ENCODE results near the gene ROBO3. TPM values are rescaled to one million over a fixed set of nuclear protein-coding genes. Genes with fewer than 3 reads are reported as not detected.

ROBO3 gene
- total RNA-seq, 2 experiments from 2014 or later: 7.9 to 8.5 TPM

GRCh38 chr11:124872280-124872679 is 7.0 kb downstream of the ROBO3 start:
- CTCF ChIA-PET: interaction anchor here (1.8 kb wide), 1 partner anchor 9 kb away, joined by 4 read pairs; no protein-coding TSS in a partner anchor
- H3K36me3 Mint-ChIP-seq (ENCODE audit: low read depth): no peaks in the 10 kb centered on the region
- no peaks in the 10 kb centered on the region for H3K9me3 Mint-ChIP-seq
- H3K4me1 Mint-ChIP-seq: peaks cover 22% of the 10 kb centered on the region
- peaks cover 83% of the 10 kb centered on the region for H3K27me3 Mint-ChIP-seq
- POLR2A ChIA-PET: no interaction called here
- no peak overlapping the region for H3K4me3 Mint-ChIP-seq
- DNase-seq: no peak
- H3K27ac Mint-ChIP-seq: no peak overlapping the region

- Mint-ChIP-seq H3K4me3 (no peak overlapping the region), H3K4me1 (peaks cover 26% of the 10 kb centered on the region), H3K27ac (no peak overlapping the region), H3K9me3 (no peaks in the 10 kb centered on the region), H3K36me3 (ENCODE audit: low read depth) (no peaks in the 10 kb centered on the region), H3K27me3 (peaks cover 78% of the 10 kb centered on the region)
- POLR2A ChIA-PET: no interaction called here
- CTCF ChIA-PET: no interaction called here
- DNase-seq: no peak
Measured at GRCh38 chr11:124872741-124873140, 7.5 kb downstream of the ROBO3 start.

- no peak overlapping the region for H3K4me3 Mint-ChIP-seq
- ChIA-PET CTCF (no interaction called here), POLR2A (no interaction called here)
- no peaks in the 10 kb centered on the region for H3K9me3 Mint-ChIP-seq
- no peak overlapping the region for H3K27ac Mint-ChIP-seq
- peaks cover 66% of the 10 kb centered on the region for H3K27me3 Mint-ChIP-seq
- H3K4me1 Mint-ChIP-seq: peaks cover 23% of the 10 kb centered on the region
- DNase-seq: no peak
- no peaks in the 10 kb centered on the region for H3K36me3 Mint-ChIP-seq (ENCODE audit: low read depth)
Measured at GRCh38 chr11:124873951-124874350, 8.7 kb downstream of the ROBO3 start.

- POLR2A ChIA-PET: no interaction called here
- peaks cover 58% of the 10 kb centered on the region for H3K27me3 Mint-ChIP-seq
- no peaks in the 10 kb centered on the region for H3K9me3 Mint-ChIP-seq
- CTCF ChIA-PET: no interaction called here
- DNase-seq: no peak
- no peak overlapping the region for H3K4me3 Mint-ChIP-seq
- no peak overlapping the region for H3K27ac Mint-ChIP-seq
- no peaks in the 10 kb centered on the region for H3K36me3 Mint-ChIP-seq (ENCODE audit: low read depth)
- H3K4me1 Mint-ChIP-seq: peaks cover 20% of the 10 kb centered on the region
Measured at GRCh38 chr11:124874571-124875255, 9.5 kb downstream of the ROBO3 start.

- Mint-ChIP-seq H3K4me3 (peak overlapping the region; percentile 25), H3K27me3 (peaks cover 51% of the 10 kb centered on the region), H3K27ac (no peak overlapping the region), H3K36me3 (ENCODE audit: low read depth) (no peaks in the 10 kb centered on the region), H3K4me1 (peaks cover 20% of the 10 kb centered on the region), H3K9me3 (no peaks in the 10 kb centered on the region)
- ChIA-PET POLR2A (interaction anchor here (1.7 kb wide), 1 partner anchor 9 kb away, joined by 7 read pairs; no protein-coding TSS in a partner anchor), CTCF (interaction anchor here (1.3 to 2.0 kb wide), 13 partner anchors 9 to 267 kb away, joined by 3 to 22 read pairs (median 6); partner anchors contain the start of genes CCDC15, ROBO3, SIAE and SPA17)
- no peak for DNase-seq
Measured at GRCh38 chr11:124875401-124875800, 10.2 kb downstream of the ROBO3 start.

- peak overlapping the region; percentile 59 for H3K27ac Mint-ChIP-seq
- POLR2A ChIA-PET: interaction anchor here (1.2 to 1.7 kb wide), 4 partner anchors 10 to 79 kb away, joined by 5 to 10 read pairs (median 7); partner anchors contain the start of gene CCDC15
- H3K4me3 Mint-ChIP-seq: peak overlapping the region; percentile 79
- DNase-seq: peak; percentile 84
- no peaks in the 10 kb centered on the region for H3K36me3 Mint-ChIP-seq (ENCODE audit: low read depth)
- H3K27me3 Mint-ChIP-seq: peaks cover 44% of the 10 kb centered on the region
- H3K9me3 Mint-ChIP-seq: no peaks in the 10 kb centered on the region
- CTCF ChIA-PET: interaction anchor here (0.6 to 2.0 kb wide), 48 partner anchors 9 to 268 kb away, joined by 3 to 22 read pairs (median 5); partner anchors contain the start of genes CCDC15, HEPN1, ROBO3 and ROBO4
- H3K4me1 Mint-ChIP-seq: peaks cover 20% of the 10 kb centered on the region
Measured at GRCh38 chr11:124875943-124876817, 10.9 kb downstream of the ROBO3 start.

GRCh38 chr11:124876818-124877630 is 11.8 kb downstream of the ROBO3 start:
- Mint-ChIP-seq H3K27ac (peak overlapping the region; percentile 59), H3K27me3 (peaks cover 36% of the 10 kb centered on the region), H3K9me3 (no peaks in the 10 kb centered on the region), H3K4me3 (peak overlapping the region; percentile 79), H3K36me3 (ENCODE audit: low read depth) (no peaks in the 10 kb centered on the region), H3K4me1 (peaks cover 20% of the 10 kb centered on the region)
- DNase-seq: no peak
- CTCF ChIA-PET: interaction anchor here (0.6 to 2.0 kb wide), 48 partner anchors 8 to 267 kb away, joined by 3 to 22 read pairs (median 5); partner anchors contain the start of genes CCDC15, HEPN1, ROBO3 and ROBO4
- POLR2A ChIA-PET: interaction anchor here (1.2 to 1.7 kb wide), 4 partner anchors 11 to 78 kb away, joined by 5 to 10 read pairs (median 7); partner anchors contain the start of gene CCDC15

- Mint-ChIP-seq H3K27ac (no peak overlapping the region), H3K4me3 (peak overlapping the region; percentile 79), H3K27me3 (peaks cover 30% of the 10 kb centered on the region), H3K4me1 (peaks cover 20% of the 10 kb centered on the region), H3K9me3 (no peaks in the 10 kb centered on the region), H3K36me3 (ENCODE audit: low read depth) (no peaks in the 10 kb centered on the region)
- POLR2A ChIA-PET: interaction anchor here (0.7 kb wide), 1 partner anchor 77 kb away, joined by 3 read pairs; the partner anchor contains the start of gene CCDC15
- DNase-seq: no peak
- CTCF ChIA-PET: interaction anchor here (0.6 to 2.0 kb wide), 3 partner anchors 41 to 206 kb away, joined by 3 to 4 read pairs (median 3); no protein-coding TSS in a partner anchor
Measured at GRCh38 chr11:124877631-124877909, 12.3 kb downstream of the ROBO3 start.

- Mint-ChIP-seq H3K27ac (no peak overlapping the region), H3K27me3 (peaks cover 26% of the 10 kb centered on the region), H3K4me1 (peaks cover 20% of the 10 kb centered on the region), H3K9me3 (no peaks in the 10 kb centered on the region), H3K4me3 (peak overlapping the region; percentile 79), H3K36me3 (ENCODE audit: low read depth) (no peaks in the 10 kb centered on the region)
- ChIA-PET POLR2A (interaction anchor here (0.7 to 1.0 kb wide), 2 partner anchors 75 to 76 kb away, joined by 3 read pairs; partner anchors contain the start of gene CCDC15), CTCF (interaction anchor here (0.6 to 1.1 kb wide), 2 partner anchors 41 to 176 kb away, joined by 3 read pairs; no protein-coding TSS in a partner anchor)
- no peak for DNase-seq
Measured at GRCh38 chr11:124877910-124878758, 12.9 kb downstream of the ROBO3 start.

GRCh38 chr11:124878759-124879492 is 13.7 kb downstream of the ROBO3 start:
- Mint-ChIP-seq H3K27ac (no peak overlapping the region), H3K9me3 (no peaks in the 10 kb centered on the region), H3K4me3 (no peak overlapping the region), H3K4me1 (peaks cover 20% of the 10 kb centered on the region), H3K27me3 (peaks cover 18% of the 10 kb centered on the region), H3K36me3 (ENCODE audit: low read depth) (no peaks in the 10 kb centered on the region)
- ChIA-PET CTCF (interaction anchor here (1.1 kb wide), 1 partner anchor 42 kb away, joined by 3 read pairs; no protein-coding TSS in a partner anchor), POLR2A (interaction anchor here (1.0 kb wide), 1 partner anchor 74 kb away, joined by 3 read pairs; no protein-coding TSS in a partner anchor)
- no peak for DNase-seq

Data from activated CD4-positive, alpha-beta memory T cell treated with anti-CD3 and anti-CD28 coated beads, Interleukin-2, amount 10 ng/mL, durations not matched to agents 7 days and 5 days (primary cell).